ENCODE measurements around the gene CCDC141.
"Not testable (repeated sequence)": the region's sequence is repeated elsewhere in the genome, so short reads cannot be mapped to it uniquely, and the experiment has no call there.

Gene CCDC141

DNA sequence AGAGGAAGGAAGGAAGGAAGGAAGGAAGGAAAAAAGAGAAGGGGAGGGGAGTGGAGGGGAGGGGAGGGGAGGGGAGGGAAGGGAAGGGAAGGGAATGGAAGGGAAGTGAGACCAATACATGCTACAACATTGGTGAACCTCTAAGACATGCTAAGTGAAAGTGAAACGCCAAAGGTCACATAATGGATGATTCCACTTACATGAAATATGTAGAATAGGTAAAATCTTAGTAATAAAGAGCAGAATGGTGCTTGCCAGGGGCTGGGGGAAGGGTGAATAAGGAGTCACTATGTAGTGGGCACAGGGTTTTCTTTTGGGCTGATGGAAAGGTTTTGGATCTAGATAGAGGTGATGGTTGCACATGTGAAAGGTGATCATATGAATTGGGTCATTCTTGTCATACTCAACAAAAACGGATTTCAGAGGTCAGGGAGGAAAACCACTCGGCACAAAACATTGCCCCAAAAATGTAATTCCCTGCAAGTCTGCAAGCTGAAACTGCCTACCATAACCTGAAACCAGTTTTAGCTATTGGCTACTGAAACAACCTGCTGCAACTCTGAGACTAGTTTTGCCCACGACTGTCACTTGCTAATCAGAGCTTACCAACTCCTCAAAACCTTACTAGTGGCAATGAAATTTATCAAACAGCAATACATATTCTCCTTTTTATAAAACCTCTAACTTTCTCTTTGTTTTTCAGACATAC, 59.2 kb downstream of the CCDC141 start:
- H3K27me3 ChIP-seq (replicated peaks; ENCODE audit: control insufficient read depth, insufficient read depth, low read length): no peaks in the 10 kb centered on the region
- TF ChIP-seq, protein P1, sequence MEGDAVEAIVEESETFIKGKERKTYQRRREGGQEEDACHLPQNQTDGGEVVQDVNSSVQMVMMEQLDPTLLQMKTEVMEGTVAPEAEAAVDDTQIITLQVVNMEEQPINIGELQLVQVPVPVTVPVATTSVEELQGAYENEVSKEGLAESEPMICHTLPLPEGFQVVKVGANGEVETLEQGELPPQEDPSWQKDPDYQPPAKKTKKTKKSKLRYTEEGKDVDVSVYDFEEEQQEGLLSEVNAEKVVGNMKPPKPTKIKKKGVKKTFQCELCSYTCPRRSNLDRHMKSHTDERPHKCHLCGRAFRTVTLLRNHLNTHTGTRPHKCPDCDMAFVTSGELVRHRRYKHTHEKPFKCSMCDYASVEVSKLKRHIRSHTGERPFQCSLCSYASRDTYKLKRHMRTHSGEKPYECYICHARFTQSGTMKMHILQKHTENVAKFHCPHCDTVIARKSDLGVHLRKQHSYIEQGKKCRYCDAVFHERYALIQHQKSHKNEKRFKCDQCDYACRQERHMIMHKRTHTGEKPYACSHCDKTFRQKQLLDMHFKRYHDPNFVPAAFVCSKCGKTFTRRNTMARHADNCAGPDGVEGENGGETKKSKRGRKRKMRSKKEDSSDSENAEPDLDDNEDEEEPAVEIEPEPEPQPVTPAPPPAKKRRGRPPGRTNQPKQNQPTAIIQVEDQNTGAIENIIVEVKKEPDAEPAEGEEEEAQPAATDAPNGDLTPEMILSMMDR (IDR thresholded peaks at IDR 0.05; ENCODE audit: insufficient read depth, low read length, poor library complexity, severe bottlenecking): no peak
- H3K36me3 ChIP-seq (ENCODE audit: control insufficient read depth, insufficient read depth, low read length): no peaks in the 10 kb centered on the region
- H3K4me3 ChIP-seq (replicated peaks; ENCODE audit: low read depth, low read length): peak overlapping the region; percentile 14
- peak; percentile 7 for DNase-seq (ENCODE audit: extremely low read depth, insufficient read length)

DNA sequence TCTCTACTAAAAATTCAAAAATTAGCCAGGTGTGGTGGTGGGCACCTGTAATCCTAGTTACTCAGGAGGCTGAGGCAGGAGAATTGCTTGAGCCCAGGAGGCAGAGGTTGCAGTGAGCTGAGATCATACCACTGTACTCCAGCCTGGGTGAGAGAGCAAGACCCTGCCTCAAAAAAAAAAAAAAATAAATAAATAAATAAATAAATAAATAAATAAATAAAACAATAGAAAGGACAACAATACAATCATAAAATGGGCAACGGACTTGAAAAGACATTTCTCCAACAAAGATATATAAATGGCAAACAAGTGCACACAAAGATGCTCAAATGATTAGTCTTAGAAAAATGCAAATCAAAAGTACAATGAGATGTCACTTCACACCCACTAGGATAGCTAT, 60.5 kb downstream of the CCDC141 start:
- not testable (repeated sequence) for H3K27me3 ChIP-seq (replicated peaks; ENCODE audit: control insufficient read depth, insufficient read depth, low read length); H3K36me3 ChIP-seq (ENCODE audit: control insufficient read depth, insufficient read depth, low read length); DNase-seq (ENCODE audit: extremely low read depth, insufficient read length); H3K4me3 ChIP-seq (replicated peaks; ENCODE audit: low read depth, low read length)

DNA sequence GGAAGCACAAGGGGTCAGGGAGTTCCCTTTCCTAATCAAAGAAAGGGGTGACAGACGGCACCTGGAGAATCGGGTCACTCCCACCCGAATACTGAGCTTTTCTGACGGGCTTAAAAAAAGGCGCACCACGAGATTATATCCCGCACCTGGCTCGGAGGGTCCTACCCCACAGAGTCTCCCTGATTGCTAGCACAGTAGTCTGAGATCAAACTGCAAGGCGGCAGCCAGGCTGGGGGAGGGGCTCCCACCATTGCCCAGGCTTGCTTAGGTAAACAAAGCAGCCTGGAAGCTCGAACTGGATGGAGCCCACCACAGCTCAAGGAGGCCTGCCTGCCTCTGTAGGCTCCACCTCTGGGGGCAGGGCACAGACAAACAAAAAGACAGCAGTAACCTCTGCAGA, 67.3 kb downstream of the CCDC141 start:
- not testable (repeated sequence) for H3K36me3 ChIP-seq (ENCODE audit: control insufficient read depth, insufficient read depth, low read length); H3K27me3 ChIP-seq (replicated peaks; ENCODE audit: control insufficient read depth, insufficient read depth, low read length); DNase-seq (ENCODE audit: extremely low read depth, insufficient read length); H3K4me3 ChIP-seq (replicated peaks; ENCODE audit: low read depth, low read length)

DNA sequence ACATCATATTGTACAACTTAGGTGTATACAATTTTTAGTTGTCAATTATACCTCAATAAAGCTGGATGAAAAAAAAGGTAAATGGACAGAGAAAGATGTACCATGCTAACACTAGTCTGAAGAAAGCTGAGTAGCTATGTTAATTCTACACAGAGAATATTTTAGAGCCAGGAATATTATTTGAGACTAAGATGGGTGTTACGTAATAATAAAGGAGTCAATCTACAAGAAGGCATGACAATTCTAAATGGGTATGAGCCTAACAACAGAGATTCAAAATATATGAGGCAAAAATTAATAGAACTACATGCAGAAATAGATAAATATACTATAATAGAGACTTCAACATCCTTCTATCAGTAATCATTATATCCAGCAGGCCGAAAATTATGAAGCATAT, 69.1 kb downstream of the CCDC141 start:
- Histone ChIP-seq H3K4me3 (replicated peaks; ENCODE audit: low read depth, low read length) (no peak overlapping the region), H3K36me3 (ENCODE audit: control insufficient read depth, insufficient read depth, low read length) (no peaks in the 10 kb centered on the region), H3K27me3 (replicated peaks; ENCODE audit: control insufficient read depth, insufficient read depth, low read length) (no peaks in the 10 kb centered on the region)
- TF ChIP-seq, protein P1 (IDR thresholded peaks at IDR 0.05; ENCODE audit: insufficient read depth, low read length, poor library complexity, severe bottlenecking): no peak
- DNase-seq (ENCODE audit: extremely low read depth, insufficient read length): no peak

DNA sequence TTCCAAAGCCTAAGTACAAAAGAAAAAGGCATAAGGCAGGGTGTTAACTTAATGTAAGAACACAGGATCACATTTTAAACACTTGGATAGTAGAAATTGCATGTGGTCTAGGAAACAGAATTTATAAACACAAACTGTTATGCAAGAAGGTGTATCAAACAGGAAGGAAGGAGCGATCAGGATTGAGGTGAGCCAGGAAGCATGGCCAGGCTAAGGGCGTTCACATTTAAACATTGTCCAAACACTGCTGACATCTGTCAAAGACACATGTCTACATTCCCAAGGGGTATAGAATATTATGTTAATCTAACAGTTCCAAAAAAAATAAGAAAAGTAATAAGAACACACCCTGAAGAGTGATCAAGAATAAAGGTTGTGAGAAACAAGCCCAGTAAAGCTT, 71.3 kb downstream of the CCDC141 start:
- TF ChIP-seq, protein P1 (IDR thresholded peaks at IDR 0.05; ENCODE audit: insufficient read depth, low read length, poor library complexity, severe bottlenecking): no peak
- H3K4me3 ChIP-seq (replicated peaks; ENCODE audit: low read depth, low read length): no peak overlapping the region
- DNase-seq (ENCODE audit: extremely low read depth, insufficient read length): no peak

DNA sequence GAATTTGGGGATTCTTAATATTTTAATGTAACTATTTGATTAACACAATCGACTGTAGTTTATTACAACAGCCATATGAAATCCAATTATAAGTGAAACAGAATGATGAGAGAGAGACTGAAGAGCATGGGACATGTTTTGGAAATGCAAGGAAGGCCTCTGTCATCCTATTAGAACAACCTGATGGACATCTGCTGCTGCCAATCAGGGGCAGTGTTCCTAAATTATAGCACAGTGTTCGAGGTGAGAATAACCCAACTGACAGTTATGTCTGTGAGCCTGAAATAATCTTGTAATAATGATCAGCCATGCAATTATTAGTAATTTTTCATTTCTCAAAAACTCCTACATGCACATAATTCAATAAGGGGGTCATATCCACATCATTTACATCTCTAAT, 73.6 kb downstream of the CCDC141 start:
- Histone ChIP-seq H3K4me3 (replicated peaks; ENCODE audit: low read depth, low read length) (no peak overlapping the region), H3K27me3 (replicated peaks; ENCODE audit: control insufficient read depth, insufficient read depth, low read length) (no peaks in the 10 kb centered on the region), H3K36me3 (ENCODE audit: control insufficient read depth, insufficient read depth, low read length) (no peaks in the 10 kb centered on the region)
- TF ChIP-seq, protein P1 (IDR thresholded peaks at IDR 0.05; ENCODE audit: insufficient read depth, low read length, poor library complexity, severe bottlenecking): no peak
- no peak for DNase-seq (ENCODE audit: extremely low read depth, insufficient read length)

More for the DNA sequence above, 71.3 kb downstream of the CCDC141 start:
- Histone ChIP-seq H3K27me3 (replicated peaks; ENCODE audit: control insufficient read depth, insufficient read depth, low read length) (no peaks in the 10 kb centered on the region), H3K36me3 (ENCODE audit: control insufficient read depth, insufficient read depth, low read length) (no peaks in the 10 kb centered on the region)

Measured in GM06990 (cell line).